Measurements from ENCODE around the gene UBE2L5. TPM values are rescaled to one million over a fixed set of nuclear protein-coding genes. Genes with fewer than 3 reads are reported as not detected.

The UBE2L5 gene
- total and polyA plus RNA-seq, 2 experiments from 2014 or later: not detected

- WGBS, 2 experiments (ENCODE audit: low coverage in 1 of 2, low lambda C conversion rate in 2 of 2, missing lambda C conversion rate in 2 of 2): 96 to 97% methylated on average over 5 of the region's 5 CpGs
- H3K9ac ChIP-seq: no peak overlapping the region
- H3K9me3 ChIP-seq (ENCODE audit: low read depth): no peaks in the 10 kb centered on the region
- no peak overlapping the region for H2AFZ ChIP-seq
- peaks cover 2% of the 10 kb centered on the region; the same call in 1 of the 2 replicates for H3K4me1 ChIP-seq (ENCODE audit: insufficient read depth)
- H3K4me2 ChIP-seq (ENCODE audit: unreplicated experiment): no peak overlapping the region
- no peak for DNase-seq
- no peak overlapping the region for H3K4me3 ChIP-seq
- H3K27me3 ChIP-seq (replicated peaks; ENCODE audit: insufficient read depth): no peaks in the 10 kb centered on the region
- no peak for TF ChIP-seq EZH2 (IDR thresholded peaks at IDR 0.05; ENCODE audit: insufficient read depth, poor library complexity, severe bottlenecking)
- TF ChIP-seq EZH2phosphoT487 (IDR thresholded peaks at IDR 0.05; ENCODE audit: insufficient read depth, low read depth): no peak
- no peaks in the 10 kb centered on the region for H3K9me2 ChIP-seq (ENCODE audit: insufficient read depth)
- no peaks in the 10 kb centered on the region for H4K20me1 ChIP-seq (ENCODE audit: insufficient read depth)
- H3K36me3 ChIP-seq (ENCODE audit: low read depth): no peaks in the 10 kb centered on the region
- no peak overlapping the region for H3K27ac ChIP-seq
- in situ Hi-C loops (cut with MboI): no loop called here
- H3K79me2 ChIP-seq (ENCODE audit: insufficient read depth): no peaks in the 10 kb centered on the region
- H3F3A ChIP-seq (ENCODE audit: insufficient read depth): 0 out of 2 replicates have a peak, but pooled peaks cover under 1% of the 10 kb centered on the region
Observed at GRCh38 chr13:30401347-30401746, 20.9 kb upstream of the UBE2L5 start.

- no peaks in the 10 kb centered on the region for H3K9me3 ChIP-seq (ENCODE audit: low read depth)
- 86 to 89% methylated on average over 6 of the region's 6 CpGs for WGBS, 2 experiments (ENCODE audit: low coverage in 1 of 2, low lambda C conversion rate in 2 of 2, missing lambda C conversion rate in 2 of 2)
Observed at GRCh38 chr13:30403456-30403855, 18.8 kb upstream of the UBE2L5 start.

DNA sequence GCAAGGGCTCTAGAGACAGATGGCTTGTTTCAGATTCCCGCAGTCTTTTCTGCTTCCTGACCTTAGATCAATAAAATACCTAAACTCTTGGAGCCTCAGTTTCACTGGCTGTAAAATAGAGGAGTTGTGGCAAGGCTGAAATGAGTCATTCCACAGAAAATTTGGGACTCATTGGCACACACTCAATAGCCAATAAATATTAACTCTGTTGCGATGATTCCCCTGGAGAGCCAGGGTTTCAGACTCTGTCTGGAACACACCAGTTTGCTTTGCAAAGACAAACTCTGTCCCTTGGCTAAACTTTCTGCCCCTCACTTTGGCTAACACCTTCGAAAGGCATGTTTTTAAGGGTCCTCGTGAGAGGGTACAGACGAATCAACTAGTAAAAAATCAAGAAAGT lies 18.1 kb upstream of the UBE2L5 start:
- no peaks in the 10 kb centered on the region for H3K27me3 ChIP-seq (replicated peaks; ENCODE audit: insufficient read depth)
- no peak overlapping the region for H3K4me3 ChIP-seq
- no peaks in the 10 kb centered on the region for H4K20me1 ChIP-seq (ENCODE audit: insufficient read depth)
- H3K9ac ChIP-seq: no peak overlapping the region
- no peak overlapping the region for H3K4me2 ChIP-seq (ENCODE audit: unreplicated experiment)
- H3K9me2 ChIP-seq (ENCODE audit: insufficient read depth): no peaks in the 10 kb centered on the region
- peaks cover 7% of the 10 kb centered on the region for H3F3A ChIP-seq (ENCODE audit: insufficient read depth)
- no peaks in the 10 kb centered on the region for H3K79me2 ChIP-seq (ENCODE audit: insufficient read depth)
- DNase-seq: no peak
- WGBS, 2 experiments (ENCODE audit: low coverage in 1 of 2, low lambda C conversion rate in 2 of 2, missing lambda C conversion rate in 2 of 2): 30 to 32% methylated on average over 5 of the region's 5 CpGs
- no peak overlapping the region for H2AFZ ChIP-seq
- no peaks in the 10 kb centered on the region for H3K9me3 ChIP-seq (ENCODE audit: low read depth)
- H3K4me1 ChIP-seq (ENCODE audit: insufficient read depth): peaks cover 10% of the 10 kb centered on the region
- in situ Hi-C loops (cut with MboI): no loop called here
- no peak for TF ChIP-seq EZH2 (IDR thresholded peaks at IDR 0.05; ENCODE audit: insufficient read depth, poor library complexity, severe bottlenecking)
- no peak for TF ChIP-seq EZH2phosphoT487 (IDR thresholded peaks at IDR 0.05; ENCODE audit: insufficient read depth, low read depth)
- no peak overlapping the region for H3K27ac ChIP-seq
- no peaks in the 10 kb centered on the region for H3K36me3 ChIP-seq (ENCODE audit: low read depth)

More at GRCh38 chr13:30403456-30403855, 18.8 kb upstream of the UBE2L5 start:
- Histone ChIP-seq H4K20me1 (ENCODE audit: insufficient read depth) (no peaks in the 10 kb centered on the region), H2AFZ (no peak overlapping the region), H3K79me2 (ENCODE audit: insufficient read depth) (no peaks in the 10 kb centered on the region), H3K9ac (no peak overlapping the region), H3K36me3 (ENCODE audit: low read depth) (no peaks in the 10 kb centered on the region), H3K4me2 (ENCODE audit: unreplicated experiment) (no peak overlapping the region), H3K4me1 (ENCODE audit: insufficient read depth) (peaks cover 3% of the 10 kb centered on the region; the same call in 1 of the 2 replicates), H3K4me3 (no peak overlapping the region), H3F3A (ENCODE audit: insufficient read depth) (no peaks in the 10 kb centered on the region), H3K27ac (no peak overlapping the region), H3K9me2 (ENCODE audit: insufficient read depth) (no peaks in the 10 kb centered on the region), H3K27me3 (replicated peaks; ENCODE audit: insufficient read depth) (no peaks in the 10 kb centered on the region)
- TF ChIP-seq EZH2 (IDR thresholded peaks at IDR 0.05; ENCODE audit: insufficient read depth, poor library complexity, severe bottlenecking): no peak
- TF ChIP-seq EZH2phosphoT487 (IDR thresholded peaks at IDR 0.05; ENCODE audit: insufficient read depth, low read depth): no peak
- in situ Hi-C loops (cut with MboI): no loop called here
- DNase-seq: no peak

DNA sequence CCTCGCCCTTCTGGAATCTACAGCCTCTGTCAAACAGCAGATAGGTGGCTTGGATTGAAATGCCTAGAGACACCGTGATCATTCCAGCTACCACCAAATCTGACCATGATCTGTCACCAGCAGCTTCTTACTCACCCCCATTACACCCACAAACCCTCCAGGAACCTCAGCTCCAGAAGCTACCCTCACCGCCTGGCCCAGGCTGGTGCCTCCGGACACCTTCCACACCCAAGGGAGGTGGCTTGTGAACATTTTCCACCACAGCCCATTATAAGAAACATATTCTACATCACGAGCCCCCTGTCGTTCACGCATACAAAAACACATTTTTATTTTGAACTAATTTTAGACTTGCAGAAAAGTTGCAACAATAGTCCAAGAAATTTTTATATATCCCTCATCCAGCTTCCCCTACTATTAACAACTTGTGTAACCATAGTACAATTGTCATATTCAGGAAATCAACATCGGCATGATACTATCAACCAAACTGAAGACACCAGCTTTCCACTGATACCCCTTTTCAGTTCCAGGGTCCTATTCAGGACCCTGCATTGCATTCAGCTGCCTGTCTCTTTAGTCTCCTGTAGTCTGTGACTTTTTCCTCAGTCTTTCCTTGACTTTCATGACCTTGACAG lies 15.4 kb upstream of the UBE2L5 start:
- TF ChIP-seq EZH2phosphoT487 (IDR thresholded peaks at IDR 0.05; ENCODE audit: insufficient read depth, low read depth): no peak
- TF ChIP-seq EZH2 (IDR thresholded peaks at IDR 0.05; ENCODE audit: insufficient read depth, poor library complexity, severe bottlenecking): no peak
- no peaks in the 10 kb centered on the region for H3K9me3 ChIP-seq (ENCODE audit: low read depth)

More for the DNA sequence above, 15.4 kb upstream of the UBE2L5 start:
- Histone ChIP-seq H2AFZ (no peak overlapping the region), H3K4me1 (ENCODE audit: insufficient read depth) (peaks cover 32% of the 10 kb centered on the region), H4K20me1 (ENCODE audit: insufficient read depth) (no peaks in the 10 kb centered on the region), H3K79me2 (ENCODE audit: insufficient read depth) (no peaks in the 10 kb centered on the region), H3K9ac (no peak overlapping the region), H3K4me2 (ENCODE audit: unreplicated experiment) (no peak overlapping the region), H3F3A (ENCODE audit: insufficient read depth) (peaks cover 29% of the 10 kb centered on the region), H3K27me3 (replicated peaks; ENCODE audit: insufficient read depth) (no peaks in the 10 kb centered on the region), H3K36me3 (ENCODE audit: low read depth) (no peaks in the 10 kb centered on the region), H3K27ac (no peak overlapping the region), H3K4me3 (no peak overlapping the region), H3K9me2 (ENCODE audit: insufficient read depth) (no peaks in the 10 kb centered on the region)
- no peak for DNase-seq
- 86 to 89% methylated on average over 8 of the region's 8 CpGs for WGBS, 2 experiments (ENCODE audit: low coverage in 1 of 2, low lambda C conversion rate in 2 of 2, missing lambda C conversion rate in 2 of 2)
- in situ Hi-C loops (cut with MboI): no loop called here
